ENCODE measurements around the gene SHTN1. TPM values are rescaled to one million over a fixed set of nuclear protein-coding genes. Genes with fewer than 3 reads are reported as not detected.

Gene SHTN1
- total RNA-seq, 1 donor from 2014 or later, result not detected

DNA sequence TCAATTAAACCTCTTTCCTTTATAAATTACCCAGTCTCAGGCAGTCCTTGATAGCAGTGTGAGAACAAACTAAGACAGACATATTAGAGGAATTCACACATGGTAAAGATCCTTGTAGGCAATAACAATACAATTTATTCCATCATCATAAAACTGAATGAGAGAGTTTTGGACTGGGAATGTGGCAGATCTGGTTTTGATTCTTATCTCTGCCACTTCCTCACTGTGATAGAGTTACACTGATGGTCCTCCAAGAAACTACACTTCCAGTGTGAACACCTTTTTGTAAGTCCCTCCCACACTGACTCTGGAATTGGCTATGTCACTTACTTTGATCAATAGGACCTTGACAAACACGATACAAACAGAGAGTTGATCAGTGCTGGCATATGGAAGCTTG is 152.7 kb downstream of the SHTN1 start:
- ChIA-PET POLR2A (no interaction called here), CTCF (no interaction called here)
- H3K9me3 Mint-ChIP-seq, result peaks cover 5% of the 10 kb centered on the region
- DNase-seq (no peak), ATAC-seq (ENCODE audit: low read depth) (no peak)
- H3K27ac Mint-ChIP-seq, result no peak overlapping the region
- H3K36me3 Mint-ChIP-seq (ENCODE audit: low read depth), result no peaks in the 10 kb centered on the region
- intact Hi-C loops (cut with micrococcal nuclease), result no loop called here
- peaks cover 25% of the 10 kb centered on the region for H3K4me1 Mint-ChIP-seq
- H3K4me3 Mint-ChIP-seq, result no peak overlapping the region
- peaks cover 15% of the 10 kb centered on the region for H3K27me3 Mint-ChIP-seq
- TF ChIP-seq, protein P1, sequence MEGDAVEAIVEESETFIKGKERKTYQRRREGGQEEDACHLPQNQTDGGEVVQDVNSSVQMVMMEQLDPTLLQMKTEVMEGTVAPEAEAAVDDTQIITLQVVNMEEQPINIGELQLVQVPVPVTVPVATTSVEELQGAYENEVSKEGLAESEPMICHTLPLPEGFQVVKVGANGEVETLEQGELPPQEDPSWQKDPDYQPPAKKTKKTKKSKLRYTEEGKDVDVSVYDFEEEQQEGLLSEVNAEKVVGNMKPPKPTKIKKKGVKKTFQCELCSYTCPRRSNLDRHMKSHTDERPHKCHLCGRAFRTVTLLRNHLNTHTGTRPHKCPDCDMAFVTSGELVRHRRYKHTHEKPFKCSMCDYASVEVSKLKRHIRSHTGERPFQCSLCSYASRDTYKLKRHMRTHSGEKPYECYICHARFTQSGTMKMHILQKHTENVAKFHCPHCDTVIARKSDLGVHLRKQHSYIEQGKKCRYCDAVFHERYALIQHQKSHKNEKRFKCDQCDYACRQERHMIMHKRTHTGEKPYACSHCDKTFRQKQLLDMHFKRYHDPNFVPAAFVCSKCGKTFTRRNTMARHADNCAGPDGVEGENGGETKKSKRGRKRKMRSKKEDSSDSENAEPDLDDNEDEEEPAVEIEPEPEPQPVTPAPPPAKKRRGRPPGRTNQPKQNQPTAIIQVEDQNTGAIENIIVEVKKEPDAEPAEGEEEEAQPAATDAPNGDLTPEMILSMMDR (IDR thresholded peaks at IDR 0.05), result no peak

- Mint-ChIP-seq H3K9me3 (no peaks in the 10 kb centered on the region), H3K27me3 (peaks cover 13% of the 10 kb centered on the region), H3K4me1 (peaks cover 39% of the 10 kb centered on the region), H3K36me3 (ENCODE audit: low read depth) (no peaks in the 10 kb centered on the region), H3K4me3 (peak overlapping the region; percentile 86), H3K27ac (peak overlapping the region; percentile 81)
- DNase-seq, result no peak
- TF ChIP-seq, protein P1 (IDR thresholded peaks at IDR 0.05), result no peak
- intact Hi-C loops (cut with micrococcal nuclease), result no loop called here
- POLR2A ChIA-PET, result no interaction called here
- ATAC-seq (ENCODE audit: low read depth), result no peak
- CTCF ChIA-PET, result interaction anchor here (1.2 to 1.7 kb wide), 2 partner anchors 62 to 325 kb away, joined by 3 to 7 read pairs; no protein-coding TSS in a partner anchor
Measured at GRCh38 chr10:116850058-116850611, 154.9 kb downstream of the SHTN1 start.

GRCh38 chr10:116849248-116850057 is 155.5 kb downstream of the SHTN1 start, which contains the start of gene ENO4:
TSS of gene ENO4 (plus strand) at chr10:116849499. CDS start at chr10:116849567, 68 bp downstream.
- TF ChIP-seq, protein P1 (IDR thresholded peaks at IDR 0.05), result no peak
- no peaks in the 10 kb centered on the region for H3K36me3 Mint-ChIP-seq (ENCODE audit: low read depth)
- peaks cover 39% of the 10 kb centered on the region for H3K4me1 Mint-ChIP-seq
- peaks cover 13% of the 10 kb centered on the region for H3K27me3 Mint-ChIP-seq
- peak; percentile 58 for ATAC-seq (ENCODE audit: low read depth)
- intact Hi-C loops (cut with micrococcal nuclease), result loop anchor here (2.0 to 10.0 kb wide), 3 partner anchors 525 to 1493 kb away; partner anchors contain the start of genes FAM204A, PDZD8 and RAB11FIP2
- POLR2A ChIA-PET, result no interaction called here
- CTCF ChIA-PET, result interaction anchor here (1.2 to 1.7 kb wide), 2 partner anchors 62 to 326 kb away, joined by 3 to 7 read pairs; no protein-coding TSS in a partner anchor
- H3K4me3 Mint-ChIP-seq, result peak within 1 kb of the TSS; percentile 86
- H3K9me3 Mint-ChIP-seq, result no peaks in the 10 kb centered on the region
- DNase-seq, result peak; percentile 44
- peak within 1 kb of the TSS; percentile 90 for H3K27ac Mint-ChIP-seq

DNA sequence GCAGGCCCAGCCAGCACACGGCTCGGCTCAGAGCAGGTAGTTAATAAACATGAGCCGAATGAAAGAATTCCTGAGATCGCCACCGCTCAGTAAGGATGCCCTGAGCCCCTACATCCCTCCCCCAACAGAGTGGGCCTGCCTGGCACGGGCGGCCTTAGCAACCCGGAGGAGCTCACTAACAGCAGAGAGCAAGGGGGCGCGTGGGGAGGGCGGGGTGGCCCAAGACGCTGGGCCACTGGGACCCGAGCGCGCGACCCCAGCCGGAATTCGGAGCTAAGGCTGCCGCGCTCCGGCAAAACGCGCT is 156.1 kb downstream of the SHTN1 start:
- intact Hi-C loops (cut with micrococcal nuclease), result loop anchor here (1.0 to 10.0 kb wide), 6 partner anchors 11 to 1493 kb away; partner anchors contain the start of genes FAM204A, PDZD8 and RAB11FIP2
- Mint-ChIP-seq H3K4me3 (peak overlapping the region; percentile 86), H3K27ac (peak overlapping the region; percentile 90), H3K36me3 (ENCODE audit: low read depth) (no peaks in the 10 kb centered on the region), H3K4me1 (peaks cover 39% of the 10 kb centered on the region), H3K9me3 (no peaks in the 10 kb centered on the region), H3K27me3 (peaks cover 13% of the 10 kb centered on the region)
- POLR2A ChIA-PET, result interaction anchor here (0.6 kb wide), 1 partner anchor 522 kb away, joined by 4 read pairs; no protein-coding TSS in a partner anchor
- ATAC-seq (ENCODE audit: low read depth) (no peak), DNase-seq (no peak)
- CTCF ChIA-PET, result interaction anchor here (0.5 to 1.7 kb wide), 3 partner anchors 45 to 326 kb away, joined by 3 to 7 read pairs (median 3); no protein-coding TSS in a partner anchor
- TF ChIP-seq, protein P1 (IDR thresholded peaks at IDR 0.05), result no peak
